Measurements from ENCODE around the gene GPR3.

GPR3 gene

DNA sequence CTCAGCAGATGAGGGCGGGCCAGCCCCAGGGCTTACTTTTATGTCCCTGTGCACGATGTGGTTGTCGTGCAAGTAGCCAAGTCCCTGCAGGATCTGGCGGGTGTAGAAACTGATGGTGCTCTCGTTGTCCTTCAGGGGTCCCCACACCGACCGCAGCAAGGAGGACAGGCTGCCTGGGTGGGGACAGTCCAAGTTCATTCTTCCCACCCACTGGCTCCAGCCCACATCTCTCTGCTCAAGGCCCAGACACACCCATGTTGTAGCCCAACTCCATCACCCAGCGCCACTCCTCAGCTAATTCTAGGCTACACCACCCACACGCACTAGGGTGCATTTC lies 32.6 kb upstream of the GPR3 start:
- DNase-seq, result no peak

DNA sequence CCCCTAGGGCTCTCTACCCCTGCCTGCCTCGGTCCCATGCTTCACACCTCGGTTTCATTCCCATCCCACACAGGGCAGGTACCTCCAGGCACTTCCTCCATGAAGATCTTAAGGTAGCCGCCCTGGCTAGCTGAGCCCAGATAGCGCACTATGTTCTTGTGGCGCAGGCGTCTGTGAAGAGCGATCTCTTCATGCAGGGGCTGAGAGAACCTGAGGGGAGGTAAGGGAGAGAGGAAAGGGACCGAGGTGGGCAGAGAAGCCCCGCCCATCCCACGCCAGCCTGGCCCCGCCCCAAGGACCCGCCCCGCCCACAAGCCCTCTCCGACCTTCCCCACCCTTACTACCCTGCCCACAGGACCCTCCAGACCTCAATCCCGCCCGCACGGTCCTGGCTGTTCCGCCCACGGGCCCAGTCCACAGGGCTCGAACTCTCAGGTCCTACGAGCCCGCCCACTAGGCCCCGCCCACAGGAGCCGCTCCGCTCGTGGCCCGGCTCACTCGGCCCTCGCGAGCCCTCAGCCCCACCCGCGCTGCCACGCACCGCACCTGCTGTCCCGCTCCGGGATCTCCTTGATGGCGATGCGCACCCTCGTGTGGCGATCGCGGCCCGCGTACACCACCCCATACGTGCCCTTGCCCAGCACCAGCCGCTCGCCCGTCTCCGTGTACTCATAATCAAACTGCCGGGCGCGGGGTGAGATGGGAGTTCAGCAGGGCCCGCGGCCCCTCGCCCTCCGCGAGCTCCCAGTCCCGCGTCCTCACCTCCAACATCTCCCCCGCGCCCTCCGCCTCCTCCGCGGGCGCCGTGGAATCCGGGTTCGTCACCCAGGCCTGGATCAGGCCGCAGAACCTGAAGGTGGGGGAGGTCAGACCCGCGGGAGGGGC lies 32.0 kb upstream of the GPR3 start:
- DNase-seq, result no peak

DNA sequence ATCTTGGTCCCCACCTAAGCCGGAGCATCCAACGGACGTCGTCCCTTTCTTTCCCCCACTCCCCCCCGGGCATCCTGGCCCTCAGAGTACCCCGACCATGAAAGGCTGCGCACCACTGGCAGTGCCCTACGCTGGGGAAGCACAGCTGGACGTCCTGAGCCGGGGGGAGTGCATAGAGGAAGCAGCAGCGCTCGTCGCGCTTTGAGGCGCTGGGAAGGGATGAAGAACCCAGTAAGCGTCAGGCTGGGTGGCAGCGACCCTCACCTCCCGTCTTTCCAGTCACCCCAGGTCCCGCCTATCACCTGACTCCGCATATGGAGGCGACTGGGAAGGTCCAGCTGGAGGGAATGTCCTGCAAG lies 31.4 kb upstream of the GPR3 start:
- DNase-seq, result no peak

DNA sequence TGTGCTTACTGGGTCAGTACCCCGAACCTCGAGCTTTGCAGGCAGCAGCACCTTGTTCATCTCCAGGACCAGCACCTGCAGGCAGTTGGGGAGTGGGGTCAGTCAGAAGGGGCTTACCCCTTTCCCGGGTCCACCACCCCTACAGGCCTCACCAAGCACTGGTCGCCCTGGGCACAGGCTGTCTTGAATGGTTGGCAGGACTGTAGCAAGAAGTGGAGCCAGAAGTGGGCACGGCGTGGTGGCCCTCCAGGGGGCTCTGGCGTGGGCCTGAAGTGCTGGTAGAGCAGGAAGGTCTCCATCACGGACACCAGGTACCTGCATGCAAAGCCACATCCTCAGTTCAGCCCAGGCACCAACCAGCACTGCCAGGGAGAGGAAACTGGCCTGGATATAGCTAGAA lies 30.9 kb upstream of the GPR3 start:
- DNase-seq, result no peak

DNA sequence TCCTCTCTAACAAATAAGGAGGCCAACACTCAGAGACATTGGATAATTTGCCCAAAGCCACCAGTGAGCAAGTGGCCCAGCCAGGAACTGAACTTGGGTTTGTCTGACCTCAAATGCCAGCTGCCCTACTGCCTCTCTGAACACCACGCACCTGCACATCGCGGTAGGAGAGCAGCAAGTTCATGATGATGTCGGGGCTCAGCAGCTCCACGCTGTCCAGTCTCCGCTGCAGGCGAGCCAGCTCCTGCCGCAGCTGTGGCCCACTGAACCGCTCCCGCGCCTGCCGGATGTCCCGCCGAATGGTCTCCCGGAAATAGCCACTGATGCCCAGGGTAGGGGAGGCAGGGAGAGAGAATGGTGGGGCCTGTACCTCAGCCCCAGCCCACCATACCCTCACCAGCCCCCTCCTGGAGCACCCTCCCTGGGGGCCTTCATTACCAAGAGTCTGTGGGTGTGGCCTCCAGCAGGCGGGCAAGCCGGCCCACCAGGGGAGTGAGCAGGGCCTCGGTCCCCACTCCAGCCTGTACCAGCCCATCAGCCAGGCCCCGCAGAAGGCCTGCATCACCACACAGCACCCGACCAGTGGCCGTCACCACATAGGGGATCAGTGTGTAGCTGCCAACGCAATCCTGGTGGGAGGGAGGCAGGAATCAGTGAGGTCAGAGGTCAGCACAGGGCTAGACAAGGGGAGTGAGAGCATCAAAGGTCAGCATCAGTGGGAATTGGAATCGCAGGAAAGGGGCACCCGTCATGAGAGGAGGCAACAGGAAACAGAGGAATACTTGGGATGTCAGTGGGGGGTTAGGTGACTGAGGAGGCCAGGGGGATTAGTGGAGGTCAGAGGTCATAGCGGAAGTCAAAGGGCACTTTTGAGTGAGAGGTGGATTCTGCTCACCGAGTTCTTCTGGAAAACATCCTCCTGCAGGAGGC lies 28.4 kb upstream of the GPR3 start:
- DNase-seq, result no peak

DNA sequence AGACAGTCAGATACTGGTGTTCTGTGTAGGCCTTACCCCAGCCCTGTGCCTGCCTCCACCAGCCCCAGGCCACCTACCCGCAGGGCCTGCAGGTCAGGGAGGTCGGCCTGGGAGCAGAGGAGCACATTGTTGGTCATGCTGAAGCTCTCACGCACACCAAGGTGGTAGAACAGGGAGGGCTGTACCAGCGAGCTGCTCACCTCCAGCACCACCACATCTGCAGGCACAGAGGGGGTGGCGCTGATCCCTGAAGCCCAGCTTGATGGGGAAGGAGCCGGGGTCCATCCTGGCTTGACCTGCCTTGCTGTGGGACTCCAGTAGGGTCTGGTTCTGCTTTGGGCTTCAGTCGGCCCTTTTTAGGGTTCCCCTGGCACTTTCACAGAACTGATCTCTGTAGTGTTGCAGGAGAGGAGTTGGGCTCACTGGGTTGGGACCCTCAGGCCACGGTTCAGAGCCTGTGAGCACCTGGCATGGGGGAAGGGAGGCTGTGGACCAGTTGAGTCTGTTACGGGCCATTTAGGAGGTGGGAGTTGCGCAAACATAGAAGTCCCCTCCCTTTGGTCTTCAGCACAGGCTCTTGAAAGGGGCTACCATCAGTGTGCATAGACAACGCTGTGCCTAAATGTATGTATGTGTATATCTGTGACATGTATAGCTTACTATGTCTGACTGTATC lies 27.6 kb upstream of the GPR3 start:
- DNase-seq, result no peak

DNA sequence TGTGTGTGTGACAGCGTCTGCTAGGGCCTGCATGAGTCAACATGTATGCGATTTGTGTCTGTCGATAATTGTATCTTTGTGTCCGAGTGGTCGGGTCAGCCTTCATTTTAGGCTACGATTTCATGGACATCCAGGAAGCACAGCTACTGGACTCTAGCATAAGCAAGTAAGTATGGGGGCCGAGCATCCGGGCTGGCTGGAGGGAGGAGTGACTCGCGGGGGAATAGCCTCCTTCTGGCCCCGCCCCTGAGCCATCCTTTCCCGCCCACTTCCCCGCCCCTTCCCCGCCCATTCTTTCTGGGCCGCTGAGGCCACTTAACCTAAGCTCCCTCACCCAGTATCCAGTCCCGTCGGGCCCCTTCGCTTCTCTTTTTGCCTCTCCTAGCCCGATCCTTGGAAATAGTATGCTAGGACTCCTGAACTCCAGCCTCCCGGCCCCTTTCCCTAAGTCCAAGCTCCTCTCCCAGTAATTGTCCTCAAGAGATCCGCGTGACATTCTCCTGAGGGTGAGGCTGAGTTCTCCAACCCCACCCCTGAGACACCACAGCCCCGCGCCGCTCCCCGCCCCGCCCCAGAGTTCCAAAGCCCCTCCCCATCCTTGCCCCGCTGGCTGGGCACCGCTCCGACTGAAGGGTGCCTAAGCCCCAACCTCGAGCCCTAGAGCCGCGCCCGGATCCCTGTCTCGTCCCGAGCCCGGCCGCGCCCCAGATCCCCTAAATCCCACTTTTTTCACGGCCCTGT lies 26.9 kb upstream of the GPR3 start:
- peak; percentile 86 for DNase-seq

DNA sequence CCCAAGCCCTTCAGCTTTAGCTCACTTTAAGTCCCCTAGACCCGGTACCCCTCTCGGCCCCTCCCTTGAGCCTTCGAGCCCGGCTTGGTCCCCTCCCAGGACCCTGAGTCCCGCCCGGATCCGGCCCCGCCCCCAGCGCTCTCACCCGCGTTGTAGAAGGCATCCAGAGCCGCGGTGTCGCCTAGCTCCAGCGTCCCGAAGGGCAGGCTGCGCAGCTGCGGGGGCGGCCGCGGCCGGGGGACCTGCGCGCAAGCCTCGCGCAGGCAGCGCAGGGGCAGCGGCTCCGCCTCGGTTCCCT lies 26.4 kb upstream of the GPR3 start:
- DNase-seq, result peak; percentile 60

DNA sequence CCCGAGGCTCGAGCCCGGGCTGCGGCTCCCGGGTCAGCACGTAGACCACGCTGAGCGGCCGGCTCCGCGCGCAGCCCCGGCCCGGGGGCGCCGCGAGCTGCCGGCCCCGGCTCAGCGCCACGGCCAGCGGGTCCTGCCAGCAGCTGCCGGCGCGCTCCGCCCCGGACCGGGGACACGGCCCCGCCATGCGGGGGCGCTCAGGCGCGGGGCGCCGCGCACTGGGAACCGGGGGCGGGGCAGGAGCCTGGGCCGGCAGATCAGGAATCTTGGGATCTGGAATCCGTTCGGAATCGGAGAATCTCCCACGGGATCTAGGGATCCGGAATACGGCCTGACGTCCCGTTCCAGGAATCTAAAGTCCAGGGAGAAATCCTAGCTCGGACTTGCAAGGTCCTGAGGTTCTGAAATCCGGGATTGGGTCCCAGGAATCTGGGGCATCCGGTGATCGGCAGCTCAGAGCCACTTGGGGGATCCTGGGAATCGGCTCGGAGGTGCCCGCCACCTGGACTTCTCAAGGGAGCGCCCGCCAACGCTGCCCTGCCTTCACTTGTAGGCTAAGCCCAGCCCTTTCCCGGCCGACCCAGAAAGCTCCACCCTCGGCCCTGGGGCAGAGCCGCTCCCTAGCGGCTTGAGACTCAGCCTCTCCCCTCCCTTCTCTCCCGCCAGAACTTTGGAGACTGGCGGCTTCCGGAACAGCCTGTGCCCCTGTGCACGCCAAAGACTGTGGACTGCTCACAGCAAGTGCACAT lies 25.8 kb upstream of the GPR3 start, which contains the start of gene MAP3K6:
Gene MAP3K6, minus strand, starts transcription at position 551 of the 749 bp plus-strand sequence. Its CDS starts 364 bp downstream, at position 187.
- peak; percentile 60 for DNase-seq

DNA sequence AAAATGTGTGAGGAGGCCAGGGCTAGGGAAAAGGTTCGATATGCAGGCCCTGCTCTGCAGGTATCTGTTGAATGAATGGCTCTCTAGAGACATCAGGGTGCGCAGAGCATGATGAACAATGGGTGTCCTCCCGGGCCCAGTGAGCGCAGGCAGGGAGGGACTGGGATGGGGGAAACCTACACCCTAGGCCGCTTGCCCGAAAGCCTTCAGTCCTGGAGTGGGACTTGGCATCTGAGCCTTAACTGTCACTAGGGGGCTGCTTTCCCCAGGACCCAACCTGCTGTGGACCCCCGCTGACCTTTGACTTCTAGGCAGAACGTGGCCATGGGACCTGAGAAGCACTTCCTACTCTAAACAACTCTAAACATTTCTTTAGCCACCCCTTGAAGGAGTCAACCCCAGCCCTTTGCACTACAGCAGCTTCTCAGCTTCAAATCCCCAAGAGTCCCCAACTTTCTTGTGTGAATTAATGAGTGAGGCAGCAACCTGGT lies 25.2 kb upstream of the GPR3 start:
- DNase-seq, result no peak

DNA sequence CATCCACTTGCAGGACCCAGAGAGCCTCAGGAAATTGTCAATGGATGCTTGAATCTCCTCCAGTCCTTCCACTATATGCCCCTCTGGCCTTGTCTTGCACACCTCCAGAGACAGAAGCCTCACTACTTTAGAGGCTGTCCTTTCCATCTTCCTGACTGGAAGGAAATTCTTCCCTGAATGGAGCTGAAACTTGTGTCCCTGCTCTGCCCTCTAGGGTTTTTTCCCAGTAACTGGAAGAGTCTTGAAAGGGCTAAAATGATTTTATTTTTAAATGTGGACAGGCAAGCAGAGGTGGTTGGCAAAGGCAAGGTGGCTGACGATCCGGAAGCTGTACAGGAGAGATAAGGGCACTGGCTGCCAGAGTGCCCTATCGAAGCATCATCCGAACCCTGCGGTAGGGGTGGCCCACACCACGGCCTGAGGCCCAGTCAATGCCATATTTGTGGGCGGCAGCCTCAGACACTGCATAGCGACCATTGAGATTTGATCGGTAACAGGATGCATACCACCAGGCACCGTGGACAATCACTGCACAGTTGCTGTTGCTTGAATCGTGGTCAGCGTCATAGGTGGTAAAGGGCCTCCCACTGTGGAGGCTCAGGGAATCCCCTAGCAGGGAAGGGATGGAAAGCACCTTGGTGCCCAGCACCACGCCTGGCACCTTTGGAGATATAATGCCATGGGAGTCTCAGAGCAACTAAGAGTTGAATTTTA lies 23.4 kb upstream of the GPR3 start:
- DNase-seq, result no peak

DNA sequence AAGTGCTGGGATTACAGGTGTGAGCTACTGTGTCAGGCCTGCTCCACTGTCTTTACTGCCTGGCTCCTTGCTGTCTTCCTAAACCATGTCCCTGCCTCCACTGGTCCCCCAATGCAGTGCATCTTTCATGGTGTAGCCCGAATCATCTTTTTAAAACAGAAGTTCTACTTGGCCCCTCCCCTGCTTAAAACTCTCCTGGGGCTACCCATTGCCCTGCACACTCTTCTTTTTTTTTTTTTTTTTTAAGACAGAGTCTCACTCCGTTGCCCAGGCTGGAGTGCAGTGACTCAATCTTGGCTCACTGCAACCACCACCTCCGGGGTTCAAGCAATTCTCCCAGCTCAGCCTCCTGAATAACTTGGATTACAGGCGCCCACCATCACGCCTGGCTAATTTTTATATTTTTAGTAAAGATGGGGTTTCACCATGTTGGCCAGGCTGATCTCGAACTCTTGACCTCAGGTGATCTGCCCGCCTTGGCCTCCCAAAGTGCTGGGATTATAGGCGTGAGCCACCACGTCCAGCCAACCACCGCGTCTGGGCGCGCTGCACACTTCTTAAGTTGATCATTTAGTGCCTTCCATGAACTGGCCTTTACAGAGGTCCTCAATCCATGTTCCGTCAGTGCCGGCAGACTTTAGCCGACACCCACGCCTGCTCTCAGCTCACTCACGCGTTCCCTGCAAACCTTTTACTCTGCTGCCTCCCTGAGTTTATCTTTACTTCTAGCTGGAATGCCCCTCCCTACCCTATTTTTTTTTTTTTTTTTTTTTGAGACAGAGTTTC lies 20.2 kb upstream of the GPR3 start:
- DNase-seq, result no peak

DNA sequence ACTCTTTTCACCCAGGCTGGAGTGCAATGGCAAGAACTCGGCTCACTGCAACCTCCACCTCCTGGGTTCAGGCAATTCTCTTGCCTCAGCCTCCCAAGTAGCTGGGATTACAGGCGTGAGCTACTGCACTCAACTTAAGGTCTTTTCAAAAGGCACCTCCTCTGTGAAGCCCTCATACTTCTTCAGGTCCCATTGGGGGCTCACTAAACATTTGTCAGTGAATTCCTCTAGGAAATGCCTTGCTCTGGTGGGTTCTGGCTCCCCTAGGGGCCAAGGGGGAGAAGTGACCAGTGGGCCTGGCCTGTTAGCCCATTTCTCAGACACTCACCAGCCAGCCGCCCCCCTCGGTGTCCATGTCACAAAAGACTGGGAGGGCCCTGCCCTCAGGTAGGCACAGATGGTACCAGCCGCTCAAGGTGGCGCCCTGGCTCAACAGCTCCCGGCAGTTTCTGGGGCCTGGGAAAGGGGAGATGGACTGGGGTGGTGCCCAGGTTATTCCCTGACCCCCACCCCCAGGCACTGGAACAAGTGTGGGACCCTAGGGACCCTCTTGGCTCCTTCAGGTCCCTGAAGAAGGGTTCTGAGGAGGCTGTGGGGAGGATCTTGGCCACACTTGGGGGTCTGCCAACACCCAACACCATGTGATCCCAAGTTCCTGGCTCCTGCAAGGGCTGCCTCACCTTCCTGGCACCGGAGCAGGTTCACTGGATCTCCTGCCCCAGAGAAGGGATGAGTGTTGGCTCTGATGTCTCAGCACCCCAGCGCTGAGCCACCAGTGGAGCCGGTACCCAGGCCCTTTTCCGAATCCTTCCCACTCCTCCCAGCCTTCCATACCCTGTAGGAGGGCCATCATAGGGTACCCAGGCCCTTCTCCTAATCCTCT lies 19.4 kb upstream of the GPR3 start:
- DNase-seq, result no peak

DNA sequence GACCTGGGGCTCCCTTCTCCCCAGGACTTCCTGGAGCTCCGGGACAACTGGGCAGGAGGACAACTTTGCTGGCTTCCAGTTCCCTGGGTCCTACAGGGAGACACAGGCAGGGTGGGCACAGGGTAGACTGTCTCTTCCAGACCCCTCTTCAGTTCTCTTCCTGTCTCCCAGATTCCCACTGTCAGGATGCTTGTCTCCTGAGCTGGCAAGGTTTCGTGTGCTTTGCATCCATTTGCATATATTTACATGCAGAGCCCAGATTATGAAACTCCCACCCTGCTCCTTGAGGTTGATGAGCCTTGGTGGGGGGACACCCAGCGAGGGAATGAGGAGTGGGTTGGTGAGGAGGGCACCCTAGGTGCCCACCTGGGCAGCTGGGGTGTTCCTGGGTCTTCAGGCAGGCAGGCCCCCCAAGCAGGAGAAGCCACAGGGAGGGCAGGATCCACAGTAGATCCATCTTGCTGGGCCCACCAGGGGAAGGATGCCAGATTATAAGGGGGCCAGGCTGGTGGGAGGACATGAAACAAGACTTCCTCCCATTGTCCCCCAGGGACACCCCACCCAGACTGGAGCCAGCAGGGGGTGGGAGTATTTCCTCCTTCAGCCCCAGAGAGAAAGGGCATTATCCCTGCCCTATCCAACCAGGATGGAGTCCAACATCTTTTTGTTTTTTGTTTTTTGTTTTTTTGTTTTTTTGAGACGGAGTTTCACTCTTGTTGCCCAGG lies 17.9 kb upstream of the GPR3 start, which contains the start of gene FCN3:
Gene FCN3, minus strand, starts transcription at position 463 of the 725 bp plus-strand sequence. Its CDS starts 6 bp downstream, at position 457.
- no peak for DNase-seq

DNA sequence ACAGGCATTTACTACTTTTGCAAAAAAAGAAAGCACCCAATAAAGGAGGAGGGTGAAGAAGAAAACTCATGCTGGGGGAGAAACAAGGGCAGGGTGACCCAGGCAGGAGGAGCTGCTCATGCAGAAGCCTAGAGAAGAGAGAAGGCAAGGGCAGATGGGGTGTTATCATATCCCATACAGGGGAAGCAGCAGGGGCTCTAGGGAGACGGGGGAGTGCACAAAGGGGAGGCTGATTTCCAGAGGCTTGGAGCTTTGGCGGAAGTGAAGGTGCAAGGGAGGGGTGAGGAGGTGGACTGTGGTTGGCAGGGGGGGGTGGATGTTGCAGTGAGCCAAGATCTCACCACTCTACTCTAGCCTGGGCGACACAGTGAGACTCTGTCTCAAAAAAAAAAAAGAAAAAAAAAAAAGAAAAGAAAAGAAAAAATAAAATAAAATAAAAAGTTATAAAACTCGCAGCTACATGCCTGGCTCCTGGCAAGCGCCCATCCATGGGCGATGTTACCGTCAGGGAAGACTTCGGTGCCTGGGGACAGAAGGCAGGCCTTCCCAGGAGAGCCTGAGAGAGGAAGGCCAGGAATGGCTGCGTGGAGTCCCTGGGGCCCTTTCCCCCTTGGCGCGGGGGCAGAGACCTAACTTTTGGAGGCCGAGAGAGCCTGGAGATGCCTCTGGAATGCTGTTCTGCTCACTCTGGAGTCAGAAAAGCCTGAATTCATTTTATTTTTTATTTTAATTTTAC lies 14.5 kb upstream of the GPR3 start:
- DNase-seq, result no peak

DNA sequence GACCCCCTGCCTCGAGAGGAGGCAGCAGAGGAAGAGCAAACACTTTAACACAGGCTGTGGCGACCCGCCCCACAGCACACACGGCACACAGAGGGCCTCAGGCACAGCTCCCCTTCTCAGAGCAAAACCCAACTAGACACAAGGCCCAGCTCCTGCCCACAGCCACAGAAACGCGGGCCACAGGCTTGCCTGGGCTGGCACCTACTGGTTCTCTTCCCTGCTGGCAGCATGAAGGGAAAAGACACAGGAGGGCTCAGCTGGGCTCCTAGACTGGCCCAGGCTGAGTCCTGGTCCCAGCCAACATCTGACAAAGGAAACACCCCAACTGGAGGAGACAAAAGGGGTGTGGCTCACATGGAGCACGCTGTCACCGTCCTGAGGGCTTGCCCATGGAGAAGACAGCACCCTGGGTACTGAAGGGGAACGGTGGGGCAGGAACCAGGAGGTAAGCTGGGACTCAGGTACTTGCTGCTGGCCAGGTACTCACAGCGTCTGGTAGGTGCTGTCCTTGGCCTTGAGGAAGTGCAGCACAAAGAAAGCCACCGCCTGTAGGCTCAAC lies 12.8 kb upstream of the GPR3 start:
- no peak for DNase-seq

DNA sequence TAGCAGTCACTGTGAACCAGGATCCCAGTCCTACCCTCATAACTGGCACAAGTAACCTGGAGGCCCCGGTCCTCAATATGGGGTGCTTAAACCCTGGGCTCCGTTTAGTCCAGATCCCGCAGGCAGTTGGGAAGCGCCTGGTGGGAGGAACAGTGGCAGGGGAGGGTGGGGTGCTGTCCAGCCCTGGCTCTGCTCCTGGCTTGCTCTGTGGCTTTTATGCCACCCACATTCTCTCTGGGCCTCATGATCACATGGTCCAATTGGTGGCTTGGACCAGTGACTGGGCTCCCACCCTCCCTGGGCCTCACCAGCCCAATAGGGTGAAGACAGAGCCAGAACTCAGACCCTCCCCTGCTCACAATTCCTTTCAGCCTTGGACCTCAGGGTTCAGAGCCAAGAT lies 12.2 kb upstream of the GPR3 start:
- no peak for DNase-seq

Measured in NCI-H1105 treated with DMSO at 0.1 percent for 48 hours (cell line).